GM12878 (cell line): ENCODE measurements around the gene BEST3. TPM values are rescaled to one million over a fixed set of nuclear protein-coding genes. Genes with fewer than 3 reads are reported as not detected.

ENCODE experiments used
- ATF3 ChIP-seq: IDR thresholded peaks from 2 replicates; pipeline ENCODE4 v1.6.1; 2011; ENCODE audit warnings: low read depth, mild to moderate bottlenecking, low read length, moderate library complexity, borderline replicate concordance; ENCODE audit errors: extremely low read depth
- EED ChIP-seq: sonication (generic); IDR thresholded peaks from 2 replicates; pipeline ENCODE4 v1.6.1; 2016; ENCODE audit warnings: antibody characterized with exemption, low read depth
- IKZF2 ChIP-seq, 2 experiments: fragments of 450-650 bp; IDR thresholded peaks; 2 replicates each; pipeline ENCODE4 v1.6.1; 2017; ENCODE audit warnings: mild to moderate bottlenecking in 2 of 2, moderate library complexity in 2 of 2
- SMAD5 ChIP-seq: IDR thresholded peaks from 2 replicates; pipeline ENCODE4 v1.6.1; 2016; ENCODE audit warnings: antibody characterized with exemption, low read depth
- SUZ12 ChIP-seq: fragments of 200-600 bp; sonication (generic); IDR thresholded peaks from one replicate; pipeline ENCODE4 v1.6.1; 2018; ENCODE audit warnings: antibody characterized with exemption, mild to moderate bottlenecking; ENCODE audit not compliant: unreplicated experiment
- WRNIP1 ChIP-seq: IDR thresholded peaks from 2 replicates; pipeline ENCODE4 v1.6.1; 2011; ENCODE audit warnings: low read depth, low read length, improper control_type of control experiment, borderline replicate concordance
- ZNF687 ChIP-seq: fragments of 450-650 bp; IDR thresholded peaks from 2 replicates; pipeline ENCODE4 v1.6.1; 2017; ENCODE audit warnings: mild to moderate bottlenecking, moderate library complexity
- polyA plus RNA-seq, 11 experiments: library from polyadenylated mRNA; depleted of rRNA in 4 of 11; unstranded in 6 of 11; stranded (reverse) in 5 of 11; fragments of >200 nt; fragmentation: Nextera tagmentation in 4 of 11; fragmentation: Illumina TruSeq in 1 of 11; extraction: Ambion mirVana in 4 of 11; extraction: Trizol in 1 of 11; gene quantifications; 1 replicate in 1 of 11; 2 replicates in 10 of 11; pipeline versions ENCODE4 v1.2.1 to v1.2.3, GENCODE V29; 2011 to 2016; ENCODE audit warnings: inconsistent platforms in 2 of 11, missing spikeins in 2 of 11, low read depth in 1 of 11
- total RNA-seq, 4 experiments: library from RNA; depleted of rRNA in 3 of 4; stranded (reverse); fragments of >200 nt in 3 of 4; fragmentation: Illumina TruSeq in 1 of 4; extraction: Trizol in 1 of 4; gene quantifications; 2 replicates each; pipeline versions ENCODE4 v1.2.1 to v1.2.3, GENCODE V29; 2013 to 2021

BEST3 gene
- total and polyA plus RNA-seq, 10 of the 15 experiments (the other 5 are each of a cell fraction or from before 2014, with no cell fraction given): not detected

DNA sequence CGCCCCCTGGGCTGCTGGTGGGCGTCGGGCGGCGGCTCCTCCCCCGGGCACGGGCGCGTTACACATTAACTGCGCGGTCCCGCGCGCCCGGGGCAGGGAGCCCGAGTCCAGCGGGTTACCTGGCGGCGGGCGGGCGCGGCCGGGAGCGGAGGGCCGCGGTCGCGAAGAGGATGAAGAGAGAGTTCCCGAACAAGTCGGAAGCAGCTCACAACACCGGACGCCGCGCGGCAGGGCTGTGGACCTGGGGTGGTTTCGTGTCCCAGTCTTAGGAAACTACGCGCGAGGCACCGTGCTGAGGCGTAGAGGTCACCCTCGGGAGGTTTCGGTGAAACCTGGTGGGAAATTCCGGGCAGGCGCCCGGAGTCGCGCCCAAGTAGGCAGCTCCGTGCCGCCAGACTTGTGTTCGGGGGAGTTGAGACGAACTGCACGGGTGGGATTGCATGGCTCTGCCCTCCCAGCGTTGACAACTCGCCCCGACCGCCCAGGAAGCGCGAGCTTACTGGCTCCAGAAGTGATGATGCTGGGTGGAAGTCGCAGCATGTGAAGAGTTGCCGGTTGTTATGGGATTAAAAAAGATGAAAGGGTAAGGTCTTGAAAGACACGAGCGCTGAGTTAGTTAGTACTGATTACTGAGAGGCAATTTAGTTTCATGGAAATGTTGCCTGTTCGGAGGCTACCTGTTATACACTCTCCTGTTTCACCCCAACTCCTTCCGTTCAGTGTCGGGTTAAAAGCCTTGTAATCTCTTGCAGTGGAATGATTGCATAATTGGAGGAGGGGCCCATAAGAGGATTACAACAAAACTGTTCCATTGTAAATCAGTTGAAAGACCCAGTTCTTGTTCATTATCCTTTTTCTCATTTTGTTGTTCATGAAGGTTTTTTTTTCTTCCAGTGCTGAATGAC, 40.4 kb upstream of the BEST3 start (continued):
- TF ChIP-seq WRNIP1 (no peak), IKZF2 (IDR thresholded peaks at IDR 0.05) (peak in 1 of 2 experiments; percentile 55; a peak in 1 of 4 replicates), ZNF687 (0 out of 2 replicates have a peak, but pooled peaks have one; percentile 2), EED (0 out of 2 replicates have a peak, but pooled peaks have one; percentile 26), SUZ12 (no peak), SMAD5 (no peak), ATF3 (no peak)
